ENCODE results near the gene ICAM1. TPM values are rescaled to one million over a fixed set of nuclear protein-coding genes. Genes with fewer than 3 reads are reported as not detected.
A peak's percentile ranks its signal among the peaks of the same experiment; 100 is the strongest.

ICAM1 gene
- polyA plus RNA-seq, 1 of the 3 experiments (the other 2 are of a cell fraction), result 14.5 TPM

GRCh38 chr19:10251792-10252694, 18.9 kb upstream of the ICAM1 start, which contains the start of gene MRPL4:
Gene MRPL4 (plus strand): TSS chr19:10252214. CDS start chr19:10252254, 40 bp downstream.
- peak within 1 kb of the TSS; percentile 82 for H2AFZ ChIP-seq (ENCODE audit: low read depth)
- no peaks in the 10 kb centered on the region for H4K20me1 ChIP-seq (ENCODE audit: insufficient read depth)
- H3K36me3 ChIP-seq (replicated peaks in 1 of 2; ENCODE audit: control insufficient read depth in 1 of 2, insufficient read depth in 2 of 2, low read length in 1 of 2), result peaks cover 0 to 9% of the 10 kb centered on the region in 2 experiments
- H3K79me2 ChIP-seq (ENCODE audit: insufficient read depth), result peaks cover 21% of the 10 kb centered on the region
- peaks cover 0 to 5% of the 10 kb centered on the region in 2 experiments; a peak in 1 of 4 replicates for H3K4me1 ChIP-seq (ENCODE audit: control insufficient read depth in 1 of 2, insufficient read depth in 2 of 2, low read depth in 1 of 2, low read length in 1 of 2)
- DNase-seq, result peak; percentile 94
- POLR2A ChIA-PET, result interaction anchor here (0.6 to 1.0 kb wide), 3 partner anchors 23 to 135 kb away, joined by 3 to 4 read pairs (median 3); no protein-coding TSS in a partner anchor
- peak within 1 kb of the TSS; percentile 67 to 69 for H3K4me3 ChIP-seq (ENCODE audit: low read depth in 2 of 2, low read length in 1 of 2)
- H3K9ac ChIP-seq, result peak within 1 kb of the TSS; percentile 87
- peaks cover 5% of the 10 kb centered on the region for H3F3A ChIP-seq (replicated peaks; ENCODE audit: insufficient read depth)
- no peaks in the 10 kb centered on the region for H3K27me3 ChIP-seq (ENCODE audit: insufficient read depth)
- CTCF ChIA-PET, result interaction anchor here (0.6 to 3.1 kb wide), 5 partner anchors 18 to 251 kb away, joined by 3 to 38 read pairs (median 8); no protein-coding TSS in a partner anchor
- WGBS (ENCODE audit: low lambda C conversion rate), result under 1% methylated on average over 12 of the region's 77 CpGs
- no peaks in the 10 kb centered on the region for H3K9me2 ChIP-seq
- H3K27ac ChIP-seq (ENCODE audit: low read depth in 2 of 2, low read length in 1 of 2), result peak within 1 kb of the TSS; percentile 63 to 83
- H3K4me2 ChIP-seq, result peak within 1 kb of the TSS; percentile 96
- H3K9me3 ChIP-seq, result no peaks in the 10 kb centered on the region
- peak; percentile 79; the same call in 1 of the 2 replicates for TF ChIP-seq ZBTB33 (IDR thresholded peaks at IDR 0.05; ENCODE audit: borderline replicate concordance, low read depth)
- TF ChIP-seq GATA2 (CRISPR knock-in tag; IDR thresholded peaks at IDR 0.05), result no peak
- peak; percentile 54 for TF ChIP-seq GABPA (IDR thresholded peaks at IDR 0.05; ENCODE audit: low read depth)
- TF ChIP-seq YY1 (IDR thresholded peaks at IDR 0.05; ENCODE audit: low read depth), result no peak
- TF ChIP-seq POLR2AphosphoS5 (IDR thresholded peaks at IDR 0.05; ENCODE audit: low read depth, low read length), result peak; percentile 85
- no peak for TF ChIP-seq SMC3 (IDR thresholded peaks at IDR 0.05; ENCODE audit: low read depth, low read length)
- no peak for TF ChIP-seq JUND (IDR thresholded peaks at IDR 0.05)
- TF ChIP-seq EP300 (IDR thresholded peaks at IDR 0.05; ENCODE audit: borderline replicate concordance in 1 of 2, low read depth in 1 of 2, low read length in 1 of 2), result no peak
- no peak for TF ChIP-seq FOSL2 (IDR thresholded peaks at IDR 0.05; ENCODE audit: borderline replicate concordance, low read depth)
- TF ChIP-seq SIN3A (IDR thresholded peaks at IDR 0.05; ENCODE audit: borderline replicate concordance, low read depth, low read length), result no peak
- TF ChIP-seq MAX (IDR thresholded peaks at IDR 0.05; ENCODE audit: low read depth), result peak; percentile 90
- TF ChIP-seq REST (IDR thresholded peaks at IDR 0.05; ENCODE audit: low read depth, low read length), result no peak
- peak; percentile 97 for TF ChIP-seq MXI1 (IDR thresholded peaks at IDR 0.05; ENCODE audit: low read depth, low read length)
- no peak for TF ChIP-seq RAD21 (IDR thresholded peaks at IDR 0.05; ENCODE audit: low read length)
- peak; percentile 65; the same call in 1 of the 2 replicates for TF ChIP-seq TAF1 (IDR thresholded peaks at IDR 0.05; ENCODE audit: borderline replicate concordance, low read depth, low read length)
- TF ChIP-seq ELF1 (IDR thresholded peaks at IDR 0.05), result peak; percentile 78
- peak; percentile 52; the same call in 1 of the 2 replicates for TF ChIP-seq RFX5 (IDR thresholded peaks at IDR 0.05; ENCODE audit: low read length)
- TF ChIP-seq EZH2phosphoT487 (IDR thresholded peaks at IDR 0.05; ENCODE audit: borderline replicate concordance, low read depth), result no peak
- no peak; the same call in 1 of the 2 replicates for TF ChIP-seq TCF12 (IDR thresholded peaks at IDR 0.05)
- TF ChIP-seq RXRA (IDR thresholded peaks at IDR 0.05; ENCODE audit: borderline replicate concordance, low read depth), result no peak
- TF ChIP-seq PBX3 (IDR thresholded peaks at IDR 0.05), result 0 out of 2 replicates have a peak, but pooled peaks have one; percentile 6
- TF ChIP-seq USF2 (IDR thresholded peaks at IDR 0.05; ENCODE audit: borderline replicate concordance, low read depth, low read length), result no peak
- peak; percentile 45; the same call in 1 of the 2 replicates for TF ChIP-seq FOXJ3 (CRISPR knock-in tag; IDR thresholded peaks at IDR 0.05)
- peak; percentile 91 for TF ChIP-seq CHD2 (IDR thresholded peaks at IDR 0.05; ENCODE audit: low read length, partially characterized antibody)
- no peak for TF ChIP-seq MEF2A (IDR thresholded peaks at IDR 0.05; ENCODE audit: borderline replicate concordance, low read depth)
